ENCODE measurements around the gene SLC22A23. TPM values are rescaled to one million over a fixed set of nuclear protein-coding genes. Genes with fewer than 3 reads are reported as not detected.

Gene SLC22A23
- total RNA-seq, 1 experiment from 2014 or later, result 6.8 TPM

- TF ChIP-seq, protein P1, sequence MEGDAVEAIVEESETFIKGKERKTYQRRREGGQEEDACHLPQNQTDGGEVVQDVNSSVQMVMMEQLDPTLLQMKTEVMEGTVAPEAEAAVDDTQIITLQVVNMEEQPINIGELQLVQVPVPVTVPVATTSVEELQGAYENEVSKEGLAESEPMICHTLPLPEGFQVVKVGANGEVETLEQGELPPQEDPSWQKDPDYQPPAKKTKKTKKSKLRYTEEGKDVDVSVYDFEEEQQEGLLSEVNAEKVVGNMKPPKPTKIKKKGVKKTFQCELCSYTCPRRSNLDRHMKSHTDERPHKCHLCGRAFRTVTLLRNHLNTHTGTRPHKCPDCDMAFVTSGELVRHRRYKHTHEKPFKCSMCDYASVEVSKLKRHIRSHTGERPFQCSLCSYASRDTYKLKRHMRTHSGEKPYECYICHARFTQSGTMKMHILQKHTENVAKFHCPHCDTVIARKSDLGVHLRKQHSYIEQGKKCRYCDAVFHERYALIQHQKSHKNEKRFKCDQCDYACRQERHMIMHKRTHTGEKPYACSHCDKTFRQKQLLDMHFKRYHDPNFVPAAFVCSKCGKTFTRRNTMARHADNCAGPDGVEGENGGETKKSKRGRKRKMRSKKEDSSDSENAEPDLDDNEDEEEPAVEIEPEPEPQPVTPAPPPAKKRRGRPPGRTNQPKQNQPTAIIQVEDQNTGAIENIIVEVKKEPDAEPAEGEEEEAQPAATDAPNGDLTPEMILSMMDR (conservative IDR thresholded peaks at IDR 0.05), result no peak
- H3K4me2 ChIP-seq (ENCODE audit: insufficient read depth, insufficient read length, low read length), result no peak overlapping the region
- no peak overlapping the region for H3K4me3 Mint-ChIP-seq
- H2AK5ac ChIP-seq (ENCODE audit: insufficient read length, low read length), result no peak overlapping the region
- no peaks in the 10 kb centered on the region for H3K4me1 ChIP-seq (ENCODE audit: insufficient read depth, low read length)
- no peaks in the 10 kb centered on the region for H3K79me2 ChIP-seq (ENCODE audit: insufficient read depth, low read length)
- no peak overlapping the region for H3K14ac ChIP-seq (ENCODE audit: insufficient read depth, low read length)
- H3K4me1 Mint-ChIP-seq, result peaks cover 15 to 16% of the 10 kb centered on the region in 2 experiments; a peak in 3 of 4 replicates
- no peaks in the 10 kb centered on the region; the same call in none of the 2 replicates for H3K27me3 Mint-ChIP-seq (ENCODE audit: low read depth)
- no peak overlapping the region for H3K27ac ChIP-seq (ENCODE audit: insufficient read length, low read depth, low read length)
- H3T11ph ChIP-seq (ENCODE audit: low read length), result no peak overlapping the region
- no peaks in the 10 kb centered on the region for H4K20me1 ChIP-seq (ENCODE audit: control insufficient read depth, insufficient read depth, insufficient read length)
- H3K9me3 Mint-ChIP-seq, result no peaks in the 10 kb centered on the region; a peak in 1 of 5 replicates
- no peak overlapping the region for H4K5ac ChIP-seq (ENCODE audit: insufficient read length, low read depth, low read length)
- H2BK20ac ChIP-seq (ENCODE audit: low read depth, low read length, poor library complexity, severe bottlenecking), result no peak overlapping the region
- H2BK12ac ChIP-seq (ENCODE audit: insufficient read length, low read depth, low read length), result no peak overlapping the region
- no peak overlapping the region for H4K91ac ChIP-seq (ENCODE audit: insufficient read length, low read depth, low read length)
- no CpG with 5 or more reads among the region's 10 CpGs for WGBS (ENCODE audit: extremely low coverage, insufficient read length, low lambda C conversion rate)
- no peak overlapping the region for H3K56ac ChIP-seq (ENCODE audit: insufficient read length, low read depth, low read length)
- H3K9ac ChIP-seq (ENCODE audit: extremely low read depth, insufficient read length, low read length), result no peak overlapping the region
- no peak overlapping the region for H2AFZ ChIP-seq (ENCODE audit: low read length)
- H3K27ac Mint-ChIP-seq, result no peak overlapping the region; a peak in 1 of 7 replicates
- H3K79me1 ChIP-seq (ENCODE audit: insufficient read depth, low read depth, low read length, poor library complexity, severe bottlenecking), result no peaks in the 10 kb centered on the region
- H3K23ac ChIP-seq (ENCODE audit: insufficient read length, low read depth, low read length), result no peak overlapping the region
- H2BK15ac ChIP-seq (ENCODE audit: low read depth, low read length), result no peak overlapping the region
- H3K18ac ChIP-seq (ENCODE audit: insufficient read length, low read depth, low read length), result no peak overlapping the region
- H2BK120ac ChIP-seq (ENCODE audit: low read depth, low read length, poor library complexity, severe bottlenecking), result no peak overlapping the region
- no peak overlapping the region for H2BK5ac ChIP-seq (ENCODE audit: insufficient read length, low read length)
- peaks cover 0 to 10% (median 0%) of the 10 kb centered on the region in 3 experiments; a peak in 4 of 7 replicates for H3K36me3 Mint-ChIP-seq (ENCODE audit: insufficient read depth in 1 of 3, low read depth in 3 of 3)
- H3K23me2 ChIP-seq (ENCODE audit: insufficient read length, low read depth, low read length, poor library complexity, severe bottlenecking), result no peaks in the 10 kb centered on the region
- no peaks in the 10 kb centered on the region for H3K9me3 ChIP-seq (ENCODE audit: control insufficient read depth, low read depth, low read length)
- H4K8ac ChIP-seq (replicated peaks; ENCODE audit: insufficient read length, low read depth, low read length), result no peak overlapping the region
- no peak overlapping the region for H3K4ac ChIP-seq (ENCODE audit: low read depth, low read length)
- H3K27me3 ChIP-seq (ENCODE audit: insufficient read depth, low read length), result no peaks in the 10 kb centered on the region
- DNase-seq, result no peak
These were observed 157.6 kb downstream of the SLC22A23 start for GRCh38 chr6:3299221-3299620.
